GM21786 (cell line): ENCODE measurements around the gene ACTL8.

Experiments
- ATAC-seq: cut with Tn5 transposase; IDR thresholded peaks from one replicate; pipeline ENCODE4 v1.9.1; 2021; ENCODE audit not compliant: unreplicated experiment

ACTL8 gene

GRCh38 chr1:17798011-17798410, 42.9 kb downstream of the ACTL8 start:
- no peak for ATAC-seq

DNA sequence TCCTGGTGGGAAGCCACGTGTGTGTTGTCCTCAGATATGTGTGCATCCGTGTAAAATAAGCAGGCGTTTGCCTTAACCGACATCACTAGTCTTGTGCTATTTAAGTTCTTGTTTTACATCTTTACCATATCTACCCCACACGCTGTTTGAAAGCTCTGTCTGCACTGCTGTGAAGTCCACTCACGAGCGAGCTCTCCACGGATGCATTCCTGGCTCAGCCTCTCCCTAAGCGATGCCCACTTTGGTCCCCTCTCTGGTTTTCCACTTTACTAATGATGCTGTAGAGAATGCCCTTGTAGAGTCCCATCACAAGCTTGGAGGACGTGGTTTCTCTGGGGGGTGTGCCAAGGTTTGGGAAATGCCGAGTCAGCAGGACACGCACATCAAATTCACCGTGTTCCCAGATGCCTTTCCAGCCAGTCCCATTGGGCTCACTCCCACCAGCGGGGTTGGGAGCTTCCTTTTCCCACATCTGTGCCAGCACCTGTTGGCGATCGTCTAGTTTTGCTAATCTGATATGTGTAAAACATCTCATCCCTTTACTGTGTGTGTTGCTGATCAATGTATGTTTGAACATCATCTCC, 43.8 kb downstream of the ACTL8 start:
- ATAC-seq = no peak

DNA sequence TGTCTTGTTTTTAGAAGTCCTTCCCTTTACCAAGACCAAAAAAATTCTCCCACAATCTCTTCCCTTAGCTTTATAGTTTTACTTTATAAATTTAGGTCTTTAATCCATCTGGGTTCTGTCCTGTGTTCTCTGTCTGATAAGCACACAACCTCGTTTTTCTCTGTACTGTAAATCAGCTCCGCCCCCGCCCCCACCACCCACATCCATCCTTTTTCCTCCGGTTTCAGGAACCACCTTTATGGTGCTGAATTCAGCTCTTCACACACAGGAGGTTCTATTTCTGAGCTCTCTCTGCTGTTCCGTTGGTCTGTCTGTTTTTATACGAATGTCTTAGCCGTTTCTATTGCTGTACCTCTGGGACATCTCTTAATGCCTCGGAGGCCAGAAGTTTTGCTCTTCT, 44.5 kb downstream of the ACTL8 start:
- ATAC-seq = no peak

DNA sequence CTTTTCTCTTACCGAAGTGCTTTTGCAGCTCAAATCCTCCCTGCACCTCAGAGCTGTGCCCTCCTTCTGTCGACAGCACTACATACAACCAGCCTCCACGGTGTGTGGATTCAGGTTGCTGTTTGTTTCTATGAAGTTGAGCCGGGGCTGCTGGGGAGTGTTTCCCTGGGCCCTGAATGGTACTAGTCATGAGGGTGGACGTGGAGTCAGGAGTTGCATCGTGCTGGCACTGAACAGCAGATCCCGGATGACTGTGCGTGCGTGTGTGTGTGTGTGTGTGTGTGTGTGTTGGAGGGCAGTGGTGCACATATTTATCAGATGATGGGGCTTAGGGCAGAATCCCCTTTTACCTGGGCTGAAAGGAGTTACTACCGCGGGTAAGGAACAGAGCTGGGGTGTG, 47.0 kb downstream of the ACTL8 start:
- ATAC-seq = no peak

DNA sequence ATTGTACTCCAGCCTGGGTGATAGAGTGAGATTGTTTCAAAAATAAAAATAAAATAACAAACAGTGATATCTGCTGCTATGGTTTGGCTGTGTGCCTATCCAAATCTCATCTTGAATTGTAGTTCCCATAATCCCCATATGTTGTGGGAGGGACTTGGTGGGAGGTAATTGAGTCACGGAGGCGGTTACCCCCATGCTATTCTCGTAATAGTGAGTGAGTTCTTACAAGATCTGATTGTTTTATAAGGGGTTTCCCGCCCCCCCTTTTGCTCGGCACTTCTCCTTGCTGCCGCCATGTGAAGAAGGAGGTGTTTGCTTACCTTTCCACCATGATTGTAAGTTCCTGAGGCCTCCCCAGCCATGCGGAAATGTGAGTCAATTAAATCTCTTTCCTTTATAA, 47.8 kb downstream of the ACTL8 start:
- no peak for ATAC-seq

DNA sequence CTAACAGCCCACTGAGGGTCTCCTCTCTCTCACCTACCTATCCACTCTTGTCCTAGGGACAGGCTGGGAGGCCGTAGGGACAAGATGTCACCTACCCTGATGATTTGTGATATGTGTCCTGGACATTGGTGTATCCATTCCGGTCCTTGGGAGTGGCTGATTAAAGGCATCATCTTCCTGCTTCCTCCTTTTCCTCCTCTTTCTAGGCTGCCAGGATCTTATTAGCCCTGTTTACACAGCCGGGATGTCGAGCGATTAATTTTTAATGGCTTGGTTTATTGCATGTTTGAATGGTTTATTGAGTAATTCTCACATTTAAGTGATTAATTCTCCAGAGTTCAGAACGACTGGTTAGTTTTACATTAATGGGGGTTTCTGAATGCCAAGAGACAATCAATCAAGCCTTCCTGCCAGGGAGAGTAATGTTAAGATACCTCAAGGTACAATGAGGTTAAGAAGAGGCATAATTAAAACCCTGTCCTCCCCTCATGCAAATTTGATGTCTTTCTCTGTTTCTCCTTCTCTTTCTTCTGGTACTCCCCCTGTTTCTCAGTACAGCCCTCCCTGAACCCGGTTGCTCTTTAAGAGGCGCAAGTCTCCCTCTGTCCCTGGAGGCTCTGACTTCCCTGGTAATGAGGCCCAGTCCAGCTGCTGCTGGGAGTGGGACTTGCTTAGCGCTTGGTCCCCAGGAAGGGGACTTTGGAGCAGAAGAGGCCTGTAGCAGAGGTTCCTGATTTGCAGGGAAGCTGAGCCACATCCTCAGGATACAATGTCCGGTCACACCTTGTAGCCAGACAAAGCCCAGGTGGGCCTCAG, 50.9 kb downstream of the ACTL8 start:
- ATAC-seq = no peak

DNA sequence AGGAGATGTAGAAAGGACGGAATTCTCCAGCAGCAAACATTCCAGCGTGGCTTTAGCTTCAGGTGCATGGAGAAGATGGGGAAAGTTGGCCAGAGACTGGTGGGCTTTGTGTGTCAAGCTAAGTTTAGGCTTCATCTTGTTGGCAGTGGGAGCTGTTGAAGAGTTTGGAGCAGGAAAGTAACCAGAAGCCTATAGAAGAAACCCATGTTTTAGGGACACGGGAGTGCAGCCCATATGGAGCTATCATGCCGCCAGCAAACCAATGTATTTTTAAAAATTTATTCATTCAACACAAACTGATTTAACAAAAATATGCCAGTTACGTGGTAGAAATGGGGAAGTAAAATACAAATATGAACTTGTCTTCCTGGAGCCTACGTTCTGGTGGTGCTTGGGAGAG, 53.7 kb downstream of the ACTL8 start:
- ATAC-seq = no peak

GRCh38 chr1:17810668-17811067, 55.5 kb downstream of the ACTL8 start:
- ATAC-seq = no peak

DNA sequence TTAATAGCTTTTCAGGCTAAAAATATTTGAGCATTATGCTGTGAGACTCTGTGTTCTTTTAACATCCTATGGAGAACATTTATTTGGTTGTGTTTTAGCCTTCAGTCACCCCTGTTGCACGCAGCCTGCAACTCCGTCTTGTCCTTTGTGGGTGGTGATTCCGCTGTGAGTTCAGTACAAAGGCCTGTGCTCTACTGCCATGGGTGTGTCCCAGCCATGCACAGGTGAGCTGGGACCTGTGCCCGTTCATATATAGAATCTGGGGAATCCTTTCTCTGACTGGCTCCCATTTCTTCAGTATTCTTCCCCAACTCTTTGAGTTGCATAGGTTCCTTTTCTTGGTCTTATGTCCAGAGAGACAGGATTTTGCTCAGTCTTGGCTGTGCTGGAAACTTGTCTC, 61.4 kb downstream of the ACTL8 start:
- ATAC-seq = no peak

DNA sequence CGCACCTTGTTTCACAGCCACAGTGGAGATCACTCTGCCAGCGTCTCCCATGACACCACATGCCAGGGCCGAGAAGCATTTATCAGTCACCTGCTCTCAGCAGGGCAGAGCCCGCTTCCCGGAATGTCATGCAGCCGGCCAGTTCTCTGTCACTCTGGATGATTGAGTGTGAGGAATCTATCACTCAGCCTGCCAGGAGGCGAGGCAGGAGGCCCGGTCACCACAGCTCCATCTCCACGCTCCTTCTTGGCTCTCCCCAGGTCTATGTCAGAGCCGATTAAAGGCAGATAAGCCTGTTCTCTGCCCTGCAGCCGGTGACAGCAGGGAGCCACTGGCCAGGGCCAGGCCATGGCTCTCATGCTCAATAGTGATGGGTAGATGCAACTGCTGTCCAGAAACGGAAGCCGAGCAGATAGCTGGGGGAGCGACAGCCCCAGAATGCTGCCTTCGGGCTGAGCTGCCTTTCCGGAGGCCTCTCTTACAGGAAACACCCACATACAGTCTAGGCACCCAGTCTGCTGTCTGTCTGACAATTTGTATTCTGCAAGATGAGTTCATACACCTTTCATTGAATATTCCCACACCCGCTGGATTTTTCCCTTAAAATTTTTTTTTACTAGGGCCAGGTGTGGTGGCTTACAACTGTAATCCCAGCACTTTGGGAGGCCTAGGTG, 64.1 kb downstream of the ACTL8 start:
- ATAC-seq = no peak

DNA sequence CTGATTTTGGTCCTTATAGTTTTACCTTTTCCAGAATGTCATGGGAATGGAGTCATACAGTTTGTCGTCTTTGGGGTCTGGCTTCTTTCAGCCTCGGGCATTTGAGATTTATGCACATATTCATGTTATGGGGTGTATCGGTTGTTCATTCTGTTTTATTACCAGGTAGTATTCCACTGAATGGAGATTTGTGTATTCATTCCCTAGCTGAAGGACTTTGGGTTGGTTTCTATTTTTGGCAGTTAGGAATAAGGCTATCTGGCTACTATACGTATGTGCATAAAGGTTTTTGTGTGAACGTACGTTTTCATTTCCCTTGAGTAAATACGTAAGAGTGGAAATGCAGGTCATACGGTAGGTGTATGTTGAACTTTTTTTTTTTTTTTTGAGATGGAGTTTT, 65.1 kb downstream of the ACTL8 start:
- no peak for ATAC-seq

GRCh38 chr1:17822741-17823426, 67.8 kb downstream of the ACTL8 start:
- no peak for ATAC-seq

- ATAC-seq = no peak
Measured at GRCh38 chr1:17825273-17826164, 70.4 kb downstream of the ACTL8 start.

DNA sequence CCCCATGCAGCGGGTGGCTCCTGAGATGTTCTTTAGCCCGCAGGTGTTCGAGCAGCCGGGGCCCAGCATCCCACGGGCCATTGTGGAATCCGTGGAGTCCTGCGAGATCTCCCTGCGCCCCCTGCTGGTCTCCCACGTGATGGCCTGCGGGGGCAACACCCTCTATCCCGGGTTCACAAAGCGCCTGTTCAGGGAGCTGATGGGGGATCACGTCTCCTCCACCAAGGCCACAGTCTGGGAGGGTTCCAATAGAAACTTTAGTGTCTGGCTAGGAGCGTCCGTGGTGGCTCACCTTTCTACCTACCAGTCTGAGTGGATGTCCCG, 71.0 kb downstream of the ACTL8 start:
- ATAC-seq = no peak

GRCh38 chr1:17828991-17829390, 73.9 kb downstream of the ACTL8 start:
- no peak for ATAC-seq

GRCh38 chr1:17829579-17829978, 74.4 kb downstream of the ACTL8 start:
- ATAC-seq = no peak

GRCh38 chr1:17831597-17831996, 76.5 kb downstream of the ACTL8 start:
- ATAC-seq = no peak

GRCh38 chr1:17833661-17834501, 78.7 kb downstream of the ACTL8 start:
- ATAC-seq = no peak

DNA sequence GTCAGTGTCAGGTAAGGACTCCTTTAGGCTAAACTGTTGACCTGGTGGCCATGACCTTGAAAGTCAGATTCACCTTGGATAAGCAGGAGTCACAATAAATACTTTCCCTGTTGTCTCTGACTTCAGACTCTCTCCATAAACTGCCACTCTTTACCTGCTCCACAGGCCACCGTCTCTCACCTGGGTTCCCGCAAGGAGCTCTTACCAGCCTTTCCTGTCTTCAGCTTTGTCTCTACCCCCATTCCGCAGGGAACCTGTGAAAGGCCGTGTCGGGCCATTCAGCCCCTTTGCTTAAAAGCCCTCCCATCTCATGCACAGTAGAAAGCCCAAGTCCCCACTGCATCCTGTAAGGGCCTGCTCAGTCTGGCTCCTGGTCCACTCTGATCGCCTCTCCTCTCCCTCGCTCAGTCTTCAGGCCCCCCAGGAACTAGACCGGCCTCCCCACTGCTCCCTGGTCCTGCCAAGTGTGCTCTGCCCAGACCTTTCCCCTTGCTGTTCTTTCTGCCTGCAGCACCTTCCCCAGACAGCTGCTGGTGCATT, 79.5 kb downstream of the ACTL8 start:
- ATAC-seq = no peak
